ENCODE results near the gene UAP1. TPM values are rescaled to one million over a fixed set of nuclear protein-coding genes. Genes with fewer than 3 reads are reported as not detected.
"Not testable (repeated sequence)": the region's sequence is repeated elsewhere in the genome, so short reads cannot be mapped to it uniquely, and the experiment has no call there.

The UAP1 gene
- total RNA-seq, 2 experiments from 2014 or later: 44.5 to 45.8 TPM

DNA sequence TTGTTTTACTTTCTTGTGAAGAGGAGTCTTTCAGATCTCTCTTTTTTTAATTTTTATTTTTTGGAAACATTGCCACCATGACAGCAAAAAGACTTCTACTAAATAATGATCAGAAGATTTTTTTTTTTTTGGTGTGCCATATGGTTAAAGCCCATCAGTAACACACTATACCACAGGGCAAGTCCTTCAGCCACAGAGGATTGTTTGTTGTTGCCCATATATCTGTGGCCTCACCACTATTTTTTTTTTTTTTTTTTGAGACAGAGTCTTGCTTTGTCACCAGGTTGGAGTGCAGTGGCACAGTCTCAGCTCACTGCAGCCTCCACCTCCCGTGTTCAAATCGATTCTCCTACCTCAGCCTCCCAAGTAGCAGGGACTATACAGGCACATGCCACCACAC is 29.2 kb downstream of the UAP1 start:
- H3K4me3 ChIP-seq (ENCODE audit: low read length): no peak overlapping the region
- H3K27ac ChIP-seq (ENCODE audit: low read depth in 1 of 2, low read length in 2 of 2): no peak overlapping the region
- no peak overlapping the region for H3K4me3 Mint-ChIP-seq
- DNase-seq (no peak), ATAC-seq (ENCODE audit: poor library complexity) (no peak)
- ChIA-PET POLR2A (no interaction called here), CTCF (no interaction called here)
- H3K36me3 ChIP-seq (ENCODE audit: insufficient read depth, low read length): peaks cover 20% of the 10 kb centered on the region
- no peaks in the 10 kb centered on the region for H3K27me3 ChIP-seq (ENCODE audit: control insufficient read depth in 1 of 2, insufficient read depth in 2 of 2, low read length in 2 of 2)
- H3K4me1 Mint-ChIP-seq (ENCODE audit: low read depth): no peaks in the 10 kb centered on the region
- no peaks in the 10 kb centered on the region for H3K9me3 Mint-ChIP-seq
- no peaks in the 10 kb centered on the region for H3K9me3 ChIP-seq (ENCODE audit: control insufficient read depth in 1 of 2, insufficient read depth in 1 of 2, low read length in 2 of 2)
- TF ChIP-seq, protein P1, sequence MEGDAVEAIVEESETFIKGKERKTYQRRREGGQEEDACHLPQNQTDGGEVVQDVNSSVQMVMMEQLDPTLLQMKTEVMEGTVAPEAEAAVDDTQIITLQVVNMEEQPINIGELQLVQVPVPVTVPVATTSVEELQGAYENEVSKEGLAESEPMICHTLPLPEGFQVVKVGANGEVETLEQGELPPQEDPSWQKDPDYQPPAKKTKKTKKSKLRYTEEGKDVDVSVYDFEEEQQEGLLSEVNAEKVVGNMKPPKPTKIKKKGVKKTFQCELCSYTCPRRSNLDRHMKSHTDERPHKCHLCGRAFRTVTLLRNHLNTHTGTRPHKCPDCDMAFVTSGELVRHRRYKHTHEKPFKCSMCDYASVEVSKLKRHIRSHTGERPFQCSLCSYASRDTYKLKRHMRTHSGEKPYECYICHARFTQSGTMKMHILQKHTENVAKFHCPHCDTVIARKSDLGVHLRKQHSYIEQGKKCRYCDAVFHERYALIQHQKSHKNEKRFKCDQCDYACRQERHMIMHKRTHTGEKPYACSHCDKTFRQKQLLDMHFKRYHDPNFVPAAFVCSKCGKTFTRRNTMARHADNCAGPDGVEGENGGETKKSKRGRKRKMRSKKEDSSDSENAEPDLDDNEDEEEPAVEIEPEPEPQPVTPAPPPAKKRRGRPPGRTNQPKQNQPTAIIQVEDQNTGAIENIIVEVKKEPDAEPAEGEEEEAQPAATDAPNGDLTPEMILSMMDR (IDR thresholded peaks at IDR 0.05): no peak
- no peaks in the 10 kb centered on the region for H3K4me1 ChIP-seq (ENCODE audit: insufficient read depth, low read length)
- no peak overlapping the region for H3K27ac Mint-ChIP-seq
- intact Hi-C loops (cut with DNase I, micrococcal nuclease): no loop called here
- no peaks in the 10 kb centered on the region for H3K27me3 Mint-ChIP-seq
- H3K36me3 Mint-ChIP-seq (ENCODE audit: low read depth): peaks cover 75% of the 10 kb centered on the region

DNA sequence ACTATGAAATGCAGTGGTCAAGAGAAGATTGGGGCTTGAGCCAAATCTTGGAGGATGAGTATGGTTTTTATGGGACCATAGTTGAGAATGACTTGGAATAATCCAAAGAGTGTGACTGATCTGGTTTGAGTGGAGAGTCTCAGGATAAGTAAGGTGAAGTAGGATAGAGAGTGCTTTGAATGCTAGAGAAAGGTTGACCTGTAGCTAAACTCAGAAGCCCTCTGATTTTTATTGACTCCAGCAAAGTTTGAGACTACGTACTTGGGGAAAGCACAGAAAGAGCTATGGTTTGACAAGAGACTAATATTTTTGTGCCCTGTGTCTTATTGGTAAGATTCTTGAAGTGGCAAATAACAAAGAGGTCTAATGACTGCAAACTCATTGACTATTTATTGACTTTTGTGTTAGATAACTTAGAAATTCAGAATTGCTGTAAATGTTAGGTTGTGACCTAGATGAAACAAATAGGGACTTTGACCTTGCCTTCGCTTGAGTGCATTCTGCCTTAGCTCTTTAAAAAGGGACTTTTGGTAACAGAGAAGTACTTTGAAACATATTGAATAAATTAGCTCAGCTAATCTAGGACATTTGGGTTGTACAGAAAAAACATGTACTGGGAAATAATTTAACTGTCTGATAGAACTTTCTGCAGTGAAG is 35.1 kb downstream of the UAP1 start:
- H3K27me3 ChIP-seq (ENCODE audit: control insufficient read depth in 1 of 2, insufficient read depth in 2 of 2, low read length in 2 of 2): no peaks in the 10 kb centered on the region
- Mint-ChIP-seq H3K27me3 (no peaks in the 10 kb centered on the region), H3K4me1 (ENCODE audit: low read depth) (no peaks in the 10 kb centered on the region), H3K9me3 (no peaks in the 10 kb centered on the region), H3K36me3 (ENCODE audit: low read depth) (peaks cover 76% of the 10 kb centered on the region), H3K27ac (no peak overlapping the region), H3K4me3 (no peak overlapping the region)
- no peak overlapping the region for H3K4me3 ChIP-seq (ENCODE audit: low read length)
- H3K27ac ChIP-seq (ENCODE audit: low read depth in 1 of 2, low read length in 2 of 2): no peak overlapping the region
- H3K9me3 ChIP-seq (ENCODE audit: control insufficient read depth in 1 of 2, insufficient read depth in 1 of 2, low read length in 2 of 2): no peaks in the 10 kb centered on the region
- TF ChIP-seq, protein P1 (IDR thresholded peaks at IDR 0.05): no peak
- DNase-seq (no peak), ATAC-seq (ENCODE audit: poor library complexity) (no peak)
- H3K36me3 ChIP-seq (ENCODE audit: insufficient read depth, low read length): peaks cover 8% of the 10 kb centered on the region
- no peaks in the 10 kb centered on the region for H3K4me1 ChIP-seq (ENCODE audit: insufficient read depth, low read length)
- ChIA-PET CTCF (no interaction called here), POLR2A (no interaction called here)
- intact Hi-C loops (cut with DNase I, micrococcal nuclease): no loop called here

DNA sequence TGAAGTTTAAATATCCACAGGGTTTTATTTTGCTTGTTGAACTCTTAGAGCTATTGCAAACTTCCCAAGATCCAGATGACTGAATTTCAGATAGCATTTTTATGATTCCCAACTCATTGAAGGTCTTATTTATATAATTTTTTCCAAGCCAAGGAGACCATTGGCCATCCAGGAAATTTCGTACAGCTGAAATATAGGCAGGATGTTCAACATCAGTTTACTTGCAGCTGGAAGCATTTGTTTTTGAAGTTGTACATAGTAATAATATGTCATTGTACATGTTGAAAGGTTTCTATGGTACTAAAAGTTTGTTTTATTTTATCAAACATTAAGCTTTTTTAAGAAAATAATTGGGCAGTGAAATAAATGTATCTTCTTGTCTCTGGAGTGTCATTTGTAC is 37.9 kb downstream of the UAP1 start:
- Mint-ChIP-seq H3K9me3 (no peaks in the 10 kb centered on the region), H3K4me3 (no peak overlapping the region), H3K27ac (no peak overlapping the region), H3K27me3 (no peaks in the 10 kb centered on the region), H3K36me3 (ENCODE audit: low read depth) (peaks cover 73% of the 10 kb centered on the region), H3K4me1 (ENCODE audit: low read depth) (no peaks in the 10 kb centered on the region)
- intact Hi-C loops (cut with DNase I, micrococcal nuclease): no loop called here
- TF ChIP-seq, protein P1 (IDR thresholded peaks at IDR 0.05): no peak
- no peak overlapping the region for H3K27ac ChIP-seq (ENCODE audit: low read depth in 1 of 2, low read length in 2 of 2)
- ATAC-seq (ENCODE audit: poor library complexity) (no peak), DNase-seq (no peak)
- POLR2A ChIA-PET: no interaction called here
- H3K4me1 ChIP-seq (ENCODE audit: insufficient read depth, low read length): no peaks in the 10 kb centered on the region
- H3K27me3 ChIP-seq (ENCODE audit: control insufficient read depth in 1 of 2, insufficient read depth in 2 of 2, low read length in 2 of 2): no peaks in the 10 kb centered on the region
- H3K36me3 ChIP-seq (ENCODE audit: insufficient read depth, low read length): no peaks in the 10 kb centered on the region
- no peaks in the 10 kb centered on the region for H3K9me3 ChIP-seq (ENCODE audit: control insufficient read depth in 1 of 2, insufficient read depth in 1 of 2, low read length in 2 of 2)
- H3K4me3 ChIP-seq (ENCODE audit: low read length): no peak overlapping the region
- CTCF ChIA-PET: no interaction called here

DNA sequence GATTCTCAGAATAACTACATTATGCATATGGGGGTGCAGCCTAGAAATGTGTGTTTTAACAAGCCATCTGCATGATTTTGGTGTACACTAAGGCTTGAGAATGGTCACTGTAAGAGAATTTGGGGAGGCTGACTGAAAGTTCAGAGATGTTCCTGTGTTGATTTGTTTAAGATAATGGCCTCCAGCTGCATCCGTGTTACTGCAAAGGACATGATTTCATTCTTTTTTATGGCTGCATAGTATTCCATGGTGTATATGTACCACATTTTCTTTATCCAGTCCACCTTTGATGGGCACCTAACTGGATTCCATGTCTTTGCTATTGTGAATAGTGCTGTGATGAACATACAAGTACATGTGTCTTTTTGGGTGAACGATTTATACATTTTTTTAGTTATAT is 41.6 kb downstream of the UAP1 start:
- CTCF ChIA-PET; DNase-seq; H3K4me1 ChIP-seq (ENCODE audit: insufficient read depth, low read length); H3K4me1 Mint-ChIP-seq (ENCODE audit: low read depth); H3K36me3 ChIP-seq (ENCODE audit: insufficient read depth, low read length); H3K27ac ChIP-seq (ENCODE audit: low read depth in 1 of 2, low read length in 2 of 2); H3K4me3 ChIP-seq (ENCODE audit: low read length); H3K27me3 Mint-ChIP-seq; intact Hi-C loops (cut with DNase I, micrococcal nuclease); H3K4me3 Mint-ChIP-seq; POLR2A ChIA-PET; ATAC-seq (ENCODE audit: poor library complexity); H3K27me3 ChIP-seq (ENCODE audit: control insufficient read depth in 1 of 2, insufficient read depth in 2 of 2, low read length in 2 of 2); H3K27ac Mint-ChIP-seq; H3K9me3 ChIP-seq (ENCODE audit: control insufficient read depth in 1 of 2, insufficient read depth in 1 of 2, low read length in 2 of 2); H3K9me3 Mint-ChIP-seq: not testable (repeated sequence)
- peaks cover 51% of the 10 kb centered on the region for H3K36me3 Mint-ChIP-seq (ENCODE audit: low read depth)
